Left renal cortex interstitium (tissue), 4 donors: ENCODE data around the gene KLF16. TPM values are rescaled to one million over a fixed set of nuclear protein-coding genes. Genes with fewer than 3 reads are reported as not detected.
A peak's percentile ranks its signal among the peaks of the same experiment; 100 is the strongest.

ENCODE experiments used
- DNase-seq, 4 donors: peaks; one replicate each; pipeline ENCODE4 v3.0.0-alpha.2; 2013; ENCODE audit warnings: low read depth in 4 of 4, low spot score in 2 of 4, missing footprints in 1 of 4
- polyA plus RNA-seq, 4 donors: library from polyadenylated mRNA; unstranded; fragments of 120-200 nt; gene quantifications; one replicate each; pipeline ENCODE4 v1.2.1, GENCODE V29; 2013; ENCODE audit not compliant: insufficient read length in 4 of 4

The KLF16 gene
- polyA plus RNA-seq, 4 donors = 5.6 to 13.8 (median 10.6) TPM

DNA sequence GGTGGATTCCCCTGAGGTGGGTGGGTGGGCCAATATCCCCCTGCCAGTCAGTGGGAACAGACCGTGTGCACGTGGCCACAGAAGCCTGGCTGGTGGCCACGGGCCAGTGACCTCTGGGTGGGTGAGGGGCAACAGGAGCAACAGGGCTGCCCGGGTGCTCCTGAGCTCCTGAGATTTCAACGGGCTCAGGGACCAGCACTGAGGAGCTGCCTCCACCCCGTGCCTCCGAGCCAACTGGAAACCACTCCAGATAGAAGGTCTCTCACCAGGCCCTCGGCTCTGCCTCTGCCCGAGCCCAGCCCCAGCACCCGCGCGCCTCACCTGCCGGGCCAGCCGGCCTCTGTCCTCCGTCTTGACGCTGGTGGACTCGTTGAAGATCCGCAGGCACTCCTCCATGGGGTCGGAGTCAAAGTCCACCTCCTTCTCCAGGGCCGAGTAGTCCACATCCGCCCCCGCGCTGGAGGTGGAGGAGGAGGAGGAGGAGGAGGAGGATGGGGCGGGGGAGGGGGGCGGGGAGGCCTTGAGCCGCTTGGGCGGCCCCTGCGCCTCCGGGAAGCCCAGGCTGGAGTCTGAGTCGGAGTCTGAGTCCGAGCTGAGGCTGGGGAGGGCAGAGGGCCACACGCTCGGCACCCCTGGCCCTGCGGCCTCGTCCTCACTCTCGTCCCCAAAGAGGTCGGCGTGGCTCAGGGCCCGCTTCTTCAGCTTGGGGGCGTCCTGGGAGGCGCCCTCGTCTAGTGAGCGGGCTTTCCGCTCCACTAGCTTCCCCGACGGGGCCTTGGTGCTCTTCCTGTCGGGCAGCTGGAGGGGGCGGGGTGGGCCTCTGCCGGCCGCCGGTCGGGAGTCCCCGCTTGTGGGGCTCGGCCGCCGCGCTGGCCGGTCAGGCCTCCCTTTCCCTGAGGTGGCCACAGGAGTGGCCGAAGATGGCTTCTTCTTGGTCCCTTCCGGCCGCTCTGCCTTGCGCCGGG, 36.5 kb downstream of the KLF16 start:
- DNase-seq = peak in 2 of 4 donors; percentile 37 to 45

DNA sequence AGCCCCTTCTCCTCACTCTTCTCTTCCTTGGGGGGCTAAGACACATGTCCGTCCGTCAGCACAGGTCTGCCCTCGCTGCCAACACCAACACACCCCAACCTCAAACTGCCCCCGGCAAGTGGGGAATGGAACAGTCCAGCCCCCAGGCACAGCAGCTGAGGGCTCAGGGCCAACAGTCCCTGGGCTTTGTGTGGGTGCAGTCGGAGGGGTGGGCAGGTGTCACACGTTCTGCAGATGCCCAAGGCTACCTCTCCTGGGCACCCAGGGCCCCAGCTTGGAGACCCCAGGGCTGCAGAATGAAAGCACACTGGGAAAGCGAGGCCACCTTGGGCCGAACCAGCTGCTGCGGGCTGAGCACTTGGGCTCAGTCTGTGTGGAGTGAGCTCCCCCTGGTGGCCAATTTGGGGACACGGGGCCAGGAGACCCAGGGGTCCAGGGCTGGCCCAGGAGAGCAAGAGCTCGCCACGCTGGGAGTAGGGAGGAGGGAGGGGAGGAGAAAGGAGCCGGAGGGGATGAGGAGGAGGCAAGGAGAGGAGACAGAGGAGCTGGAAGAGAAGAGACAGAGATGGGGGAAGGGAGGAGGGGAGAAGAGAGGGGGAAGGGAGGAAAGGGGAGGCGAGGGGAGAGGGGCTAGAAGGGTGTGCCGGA, 37.3 kb downstream of the KLF16 start:
- DNase-seq = peak in 3 of 4 donors; percentile 36 to 69 (median 68)

DNA sequence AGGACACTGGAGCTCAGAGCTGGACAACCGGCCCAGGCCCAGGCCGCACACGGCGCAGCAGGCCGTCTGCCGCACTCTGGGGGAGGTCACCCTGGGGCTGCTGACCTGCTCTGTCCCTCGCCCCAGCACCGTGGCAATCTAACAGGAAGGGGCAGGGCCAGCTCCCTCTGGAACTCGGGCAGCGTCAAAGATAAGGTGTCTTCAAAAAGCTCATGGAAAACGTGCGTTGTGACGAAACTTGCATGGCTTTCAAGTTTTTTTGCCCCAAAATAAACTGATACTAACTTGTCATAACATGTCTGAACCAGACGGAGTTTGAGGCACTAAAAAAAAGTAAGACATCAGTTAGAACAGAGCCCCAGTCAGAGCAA, 39.1 kb downstream of the KLF16 start:
- no peak for DNase-seq

DNA sequence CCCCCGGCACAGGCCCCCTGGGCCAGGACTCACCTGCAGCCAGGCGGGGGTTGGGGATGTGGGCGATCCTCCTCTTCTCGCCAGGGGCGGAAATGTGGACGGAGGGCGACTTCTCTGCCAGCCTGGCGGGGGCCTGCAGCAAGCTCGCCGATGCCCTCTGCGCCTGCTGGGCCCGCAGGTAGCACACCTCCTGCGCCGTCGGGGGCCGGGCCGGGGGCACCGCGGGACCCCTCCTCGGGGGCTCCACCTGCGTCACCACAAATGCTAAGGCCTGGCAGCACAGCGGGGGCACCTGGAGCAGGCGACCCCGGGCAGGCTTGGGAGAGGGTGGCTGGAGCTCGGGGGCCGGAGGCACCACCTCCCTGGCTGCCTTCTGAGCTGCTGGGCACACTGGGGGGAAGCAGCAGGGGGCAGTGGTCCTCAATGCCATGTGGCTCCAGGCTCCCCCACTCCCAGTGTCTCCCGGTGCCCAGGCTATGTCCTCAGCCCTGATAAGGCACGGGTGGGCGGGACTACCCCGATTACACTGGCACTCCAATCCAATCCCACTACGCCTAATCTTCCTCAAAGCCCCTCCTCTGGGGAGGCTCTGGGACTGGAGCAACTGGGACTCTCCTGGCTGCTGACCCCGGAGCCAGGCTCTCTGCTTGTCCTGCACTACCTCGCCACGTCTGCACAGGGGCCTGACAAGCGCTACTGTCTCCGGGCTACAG, 39.7 kb downstream of the KLF16 start:
- DNase-seq = no peak

DNA sequence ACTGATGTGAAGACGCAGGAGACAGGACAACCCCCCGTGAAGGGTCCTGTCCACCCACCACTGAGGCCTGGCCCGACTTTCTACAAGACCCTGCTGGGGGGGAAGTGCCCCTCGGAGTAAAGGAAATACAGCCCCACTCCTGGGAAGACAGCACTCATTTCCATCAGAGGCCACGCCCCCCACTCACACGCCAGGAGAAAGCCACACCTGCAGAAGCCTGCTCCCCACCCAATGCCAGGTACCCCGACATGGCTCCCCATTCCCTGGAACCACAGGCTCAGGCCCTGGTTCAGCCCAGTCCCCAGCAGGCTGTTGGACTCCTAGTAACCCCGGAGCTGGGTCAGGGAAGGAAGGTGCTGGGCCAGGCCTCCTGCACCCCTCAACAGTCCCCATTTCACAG, 40.4 kb downstream of the KLF16 start:
- no peak for DNase-seq

DNA sequence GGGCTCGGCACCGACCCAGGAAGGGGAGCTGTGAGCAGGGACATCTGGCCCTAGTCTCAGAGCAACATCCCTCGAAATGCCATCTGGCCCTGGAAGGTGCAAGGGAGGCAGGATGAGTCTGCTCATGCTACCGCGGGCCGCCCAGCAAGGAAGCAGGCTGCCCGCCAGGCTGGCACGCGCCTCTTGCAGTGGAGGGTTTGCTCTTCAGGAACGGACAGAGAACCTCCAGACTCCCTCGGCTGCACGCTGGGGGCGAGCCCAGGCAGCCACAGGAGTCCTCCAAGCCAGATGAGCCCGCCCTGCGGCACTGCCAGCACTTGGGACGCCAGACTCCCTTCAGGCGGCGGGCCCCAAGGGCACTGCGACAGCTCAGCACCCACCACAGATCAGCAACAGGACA, 41.2 kb downstream of the KLF16 start:
- DNase-seq = no peak

DNA sequence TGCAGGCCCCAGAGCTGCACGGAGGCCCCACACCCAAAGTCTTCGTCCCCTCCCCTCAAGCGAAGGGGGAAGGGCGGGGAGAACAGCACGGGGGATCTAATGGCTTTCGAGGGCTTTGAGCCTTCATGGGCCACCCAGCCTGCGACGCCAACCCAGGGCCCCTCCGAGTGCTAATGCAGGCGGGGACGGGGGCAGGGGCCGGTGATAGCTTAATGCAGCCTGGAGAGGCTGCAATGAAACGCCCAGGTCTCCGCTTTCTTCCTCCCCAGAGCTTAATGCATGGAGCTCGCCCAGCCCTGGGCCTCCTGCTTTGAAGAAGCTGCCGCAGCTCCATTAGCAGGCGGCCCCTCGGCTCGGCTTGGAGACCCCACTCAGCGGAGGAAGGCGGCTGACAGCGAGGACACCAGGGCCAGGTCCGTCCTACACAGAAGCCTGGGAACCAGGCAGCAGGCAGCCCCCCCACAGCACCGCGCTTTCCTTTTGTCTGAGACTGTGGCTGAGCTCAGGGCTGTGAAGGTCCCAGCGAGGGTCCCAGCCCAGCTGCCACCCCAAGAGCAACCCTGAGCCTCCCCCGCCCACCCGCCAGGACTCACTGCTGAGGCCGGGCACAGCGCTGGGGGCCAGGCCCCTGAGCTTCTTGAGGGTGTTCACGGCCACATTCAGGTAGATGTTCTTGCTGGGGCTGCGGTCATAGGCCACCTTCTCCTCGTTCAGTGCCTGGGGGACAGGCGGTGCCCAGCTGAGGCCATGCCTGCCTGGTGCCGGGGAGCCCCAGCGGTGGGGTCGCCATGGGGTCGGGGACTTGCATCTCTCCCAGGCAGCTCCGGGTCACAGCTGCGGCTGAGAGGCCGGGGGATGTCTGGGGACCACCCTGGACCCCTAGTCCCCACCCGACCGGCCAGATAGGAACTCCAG, 43.8 kb downstream of the KLF16 start:
- DNase-seq = no peak

DNA sequence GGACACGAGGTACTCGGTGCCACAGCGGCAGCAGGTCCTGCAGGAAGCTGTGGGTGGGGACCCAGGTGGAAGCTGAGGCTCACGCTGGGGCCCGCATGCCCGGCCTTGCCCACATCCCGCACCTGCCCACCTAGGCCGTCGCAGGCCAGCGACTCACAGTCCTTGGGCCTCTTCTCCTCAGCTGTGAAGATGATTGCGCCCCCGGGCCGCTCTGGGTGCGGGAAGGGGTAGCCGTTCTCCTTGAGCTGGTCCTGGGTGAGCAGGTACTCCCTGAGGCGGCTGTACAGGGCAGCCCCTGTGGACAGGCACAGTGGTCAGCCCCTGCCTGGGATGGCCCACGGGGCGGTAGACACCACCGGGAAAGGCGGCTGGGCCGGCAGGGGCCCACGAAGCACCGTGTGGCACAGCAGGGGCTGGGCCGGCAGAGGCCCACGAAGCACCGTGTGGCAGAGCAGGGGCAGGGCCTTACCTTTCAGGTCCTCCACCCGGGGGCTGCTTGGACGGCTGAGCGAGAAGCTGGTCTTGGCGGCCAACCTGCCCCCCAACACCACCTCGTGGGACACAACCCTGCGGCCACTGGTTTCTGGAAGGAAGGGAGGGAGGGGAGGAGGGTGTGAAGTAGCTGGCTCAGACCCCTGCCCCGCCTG, 44.7 kb downstream of the KLF16 start:
- DNase-seq = no peak

DNA sequence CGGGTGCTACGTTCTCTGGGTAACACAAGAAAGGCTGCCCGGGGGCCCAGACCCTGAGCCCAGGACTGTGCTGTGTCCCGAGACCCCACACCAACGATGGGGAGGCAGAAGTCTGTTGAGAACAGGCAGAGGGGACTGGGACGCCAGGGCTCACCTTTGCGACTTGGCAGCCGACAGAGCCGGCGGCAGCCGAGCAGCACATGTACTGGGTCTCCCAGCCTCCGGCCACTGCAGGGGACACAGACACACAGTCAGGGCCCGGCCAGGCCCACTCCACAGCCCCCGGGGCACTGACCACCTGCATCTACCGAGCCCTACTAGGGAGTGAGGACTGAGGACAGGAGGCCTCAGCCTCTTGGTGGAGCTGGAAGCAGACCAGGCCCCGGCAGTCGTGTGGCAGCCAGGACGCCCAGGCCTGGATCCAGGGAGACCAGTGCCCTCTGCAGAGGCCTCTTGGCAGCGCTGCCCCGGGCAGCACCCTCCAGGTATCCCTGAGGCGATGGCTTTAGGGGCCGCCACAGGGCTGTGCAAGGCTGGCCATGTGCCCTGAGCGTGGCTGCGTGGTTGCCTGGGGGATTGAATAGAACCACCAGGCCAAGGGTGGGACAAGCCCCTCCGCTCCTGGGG, 45.7 kb downstream of the KLF16 start:
- DNase-seq = no peak

DNA sequence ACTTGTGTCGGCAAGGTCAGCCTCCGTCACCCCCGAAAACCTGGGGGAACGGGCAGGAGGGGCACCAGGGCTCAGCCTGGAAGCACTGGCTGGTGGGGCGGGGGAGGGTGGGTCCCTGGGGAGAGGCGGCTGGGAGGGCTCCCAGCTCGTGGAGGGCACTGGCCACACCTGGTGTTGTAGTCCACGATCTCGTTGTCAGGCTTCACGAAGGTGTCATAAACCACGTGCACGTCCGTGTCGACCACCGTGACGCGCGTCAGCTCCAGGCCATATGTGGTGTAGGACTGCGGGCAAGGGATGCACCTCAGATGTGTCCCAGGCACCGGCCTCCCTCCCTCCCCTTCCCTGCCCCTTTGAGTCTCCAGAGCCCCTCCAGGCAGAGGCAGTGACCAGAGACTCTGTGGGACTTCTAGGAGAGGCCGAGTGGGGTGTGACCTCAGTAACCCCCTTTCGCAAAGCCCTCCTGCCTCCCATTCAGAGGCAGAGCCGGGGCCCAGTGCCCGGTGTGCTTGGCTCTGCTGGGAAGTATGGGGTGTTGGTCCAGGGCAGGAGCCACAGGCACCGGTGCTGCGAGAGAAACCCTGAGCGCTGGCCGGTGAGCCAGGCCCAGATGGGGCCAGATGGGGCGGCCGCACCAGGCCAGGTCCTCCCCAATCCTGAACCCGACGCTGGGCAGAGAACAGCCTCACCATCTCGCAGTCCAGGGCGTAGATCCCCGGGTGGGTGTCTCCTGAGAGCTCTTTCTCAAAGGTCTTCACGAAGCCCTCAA, 46.7 kb downstream of the KLF16 start:
- DNase-seq = no peak

DNA sequence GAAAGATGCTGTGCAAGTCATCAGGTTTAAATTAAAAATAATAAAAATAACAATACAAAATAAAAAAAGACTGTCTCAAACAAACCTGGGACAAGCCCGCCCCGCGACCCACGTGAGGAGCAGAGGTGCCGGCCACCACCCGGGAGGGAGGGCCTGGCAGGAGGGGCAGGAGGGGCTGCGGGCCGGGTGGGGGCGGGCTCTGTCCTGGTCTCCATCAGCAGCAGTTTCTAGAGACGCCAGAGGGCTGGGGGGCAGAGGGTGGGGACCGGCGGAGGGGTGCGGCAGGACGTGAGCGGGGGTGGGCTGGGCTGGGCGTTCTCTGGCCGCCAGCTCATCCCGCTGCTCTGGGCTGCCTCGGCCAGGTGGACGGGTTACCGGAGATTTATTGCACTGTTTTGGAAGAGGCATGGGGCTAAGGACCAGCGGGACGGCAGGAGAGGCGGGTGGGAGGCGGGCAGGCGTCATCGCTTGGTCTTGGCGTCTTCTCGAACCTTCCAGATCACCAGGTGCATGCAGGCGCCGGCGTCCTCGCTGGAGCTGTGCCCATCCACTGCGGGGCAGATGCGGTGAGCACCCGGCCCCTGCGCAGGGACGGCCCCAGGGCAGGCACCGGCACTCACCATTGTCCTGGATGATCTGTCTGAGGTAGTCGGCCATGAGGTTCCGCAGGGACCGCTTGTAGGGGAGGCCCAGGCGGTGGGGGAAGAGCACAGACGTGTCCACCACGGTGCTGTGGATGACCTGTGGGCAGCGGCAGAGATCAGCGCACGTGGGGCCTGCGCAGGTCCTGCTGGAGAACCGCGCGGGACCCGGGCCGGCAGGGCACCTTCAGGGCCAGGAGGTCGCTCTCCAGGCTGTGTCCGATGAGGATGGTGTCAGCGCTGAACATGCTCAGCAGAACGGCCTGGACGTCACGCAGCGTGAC, 47.5 kb downstream of the KLF16 start:
- DNase-seq = no peak

DNA sequence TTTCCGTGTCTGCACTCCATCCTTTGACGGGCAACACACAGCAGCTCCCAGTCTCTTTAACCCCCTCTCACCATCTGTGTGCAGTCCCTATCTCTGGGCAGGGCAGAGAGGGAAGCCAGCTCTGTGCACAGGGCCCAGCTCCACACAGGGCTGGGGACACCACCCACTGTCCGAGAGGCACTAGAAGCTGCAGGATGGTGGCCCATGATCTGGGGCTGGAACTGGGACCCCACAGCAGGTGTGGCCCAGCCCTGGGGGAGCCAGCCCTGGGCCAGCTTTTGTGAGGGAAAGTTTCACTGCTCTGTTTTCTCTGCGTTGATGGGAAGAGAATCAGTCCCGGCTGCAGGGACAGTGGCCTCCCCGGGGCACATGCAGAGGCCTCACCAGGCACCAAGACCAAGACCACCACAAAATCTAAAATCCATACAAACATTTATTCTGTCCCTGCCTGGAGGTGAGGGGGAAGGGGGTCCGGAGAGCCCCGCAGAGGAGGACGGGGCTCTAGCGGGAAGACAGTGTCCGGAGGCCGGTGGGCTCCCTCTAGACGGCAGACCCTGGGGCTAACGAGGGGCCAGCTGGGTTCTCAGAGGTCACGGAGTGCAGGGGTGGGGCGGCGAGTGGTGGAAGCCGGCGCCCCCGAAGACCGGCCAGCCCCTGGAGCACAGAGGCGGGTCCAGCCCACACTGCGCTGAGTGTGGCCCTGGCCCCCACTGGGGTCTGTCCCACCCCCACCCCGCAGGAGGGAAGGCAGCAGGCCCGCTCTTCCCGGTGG, 48.4 kb downstream of the KLF16 start:
- DNase-seq = no peak

DNA sequence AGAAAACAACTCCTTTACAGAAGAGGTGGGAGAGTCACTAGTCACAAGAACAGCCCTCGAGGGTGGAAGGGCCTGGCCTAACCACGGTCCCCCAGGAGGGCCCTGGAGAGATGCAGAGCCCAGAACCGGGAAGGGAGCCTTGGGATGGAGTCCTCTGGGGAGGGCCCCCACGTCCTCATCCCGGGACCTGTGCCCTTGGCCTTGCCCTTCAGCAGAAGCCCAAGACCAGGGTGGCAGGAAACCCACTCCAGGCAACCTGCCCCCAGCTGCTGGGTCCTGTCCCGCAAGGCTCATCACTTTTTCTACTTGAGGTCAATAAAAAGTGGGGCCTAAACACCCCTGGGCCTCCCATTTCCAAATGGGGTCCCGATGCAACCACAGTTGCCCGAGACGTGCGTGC, 49.0 kb downstream of the KLF16 start:
- no peak for DNase-seq

DNA sequence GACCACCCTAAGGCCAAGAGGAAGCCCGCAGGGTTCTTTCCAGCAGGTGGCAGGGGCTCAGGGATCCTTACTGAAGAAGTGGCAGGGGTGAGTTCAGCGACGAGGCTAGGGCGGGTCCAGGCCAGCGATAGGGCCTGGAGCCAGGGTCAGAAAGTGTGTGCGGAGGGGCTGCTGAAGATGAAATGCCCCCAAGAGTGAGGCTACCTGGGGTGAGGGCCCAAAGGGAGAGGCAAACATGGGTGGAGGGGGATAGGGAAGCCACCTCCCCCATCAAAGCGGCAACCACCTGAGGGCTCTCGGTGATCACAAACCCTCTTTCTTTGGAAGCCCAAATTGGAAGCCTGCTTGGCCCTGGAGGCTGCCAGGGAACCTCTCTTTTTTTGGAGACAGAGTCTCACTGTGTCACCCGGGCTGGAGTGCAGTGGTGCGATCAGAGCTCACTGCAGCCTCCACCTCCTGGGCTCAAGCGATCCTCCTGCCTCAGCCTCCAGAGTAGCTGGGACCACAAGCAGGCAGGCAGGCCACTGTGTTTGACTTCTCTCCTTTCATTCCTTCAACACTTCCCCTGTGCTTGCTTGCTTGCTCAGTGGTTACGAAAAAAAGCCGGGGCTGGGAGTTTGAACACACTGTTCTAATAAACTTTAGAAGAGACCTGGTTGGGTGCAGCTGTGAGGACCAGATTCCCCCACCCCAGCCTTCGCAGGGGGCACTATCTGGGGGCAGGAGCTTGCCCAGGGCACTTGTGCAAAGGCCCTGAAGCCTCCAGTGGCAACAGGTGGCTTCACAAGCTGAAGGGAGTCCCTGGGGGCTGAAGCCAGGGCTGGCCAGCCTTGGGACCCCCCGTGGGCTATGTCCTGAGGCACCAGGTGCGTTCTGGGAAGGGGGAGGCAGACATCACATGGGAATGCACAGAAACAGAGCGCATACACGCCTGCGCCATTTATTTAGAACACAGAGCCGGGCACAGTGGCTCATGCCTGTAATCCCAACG, 49.9 kb downstream of the KLF16 start:
- DNase-seq = no peak

DNA sequence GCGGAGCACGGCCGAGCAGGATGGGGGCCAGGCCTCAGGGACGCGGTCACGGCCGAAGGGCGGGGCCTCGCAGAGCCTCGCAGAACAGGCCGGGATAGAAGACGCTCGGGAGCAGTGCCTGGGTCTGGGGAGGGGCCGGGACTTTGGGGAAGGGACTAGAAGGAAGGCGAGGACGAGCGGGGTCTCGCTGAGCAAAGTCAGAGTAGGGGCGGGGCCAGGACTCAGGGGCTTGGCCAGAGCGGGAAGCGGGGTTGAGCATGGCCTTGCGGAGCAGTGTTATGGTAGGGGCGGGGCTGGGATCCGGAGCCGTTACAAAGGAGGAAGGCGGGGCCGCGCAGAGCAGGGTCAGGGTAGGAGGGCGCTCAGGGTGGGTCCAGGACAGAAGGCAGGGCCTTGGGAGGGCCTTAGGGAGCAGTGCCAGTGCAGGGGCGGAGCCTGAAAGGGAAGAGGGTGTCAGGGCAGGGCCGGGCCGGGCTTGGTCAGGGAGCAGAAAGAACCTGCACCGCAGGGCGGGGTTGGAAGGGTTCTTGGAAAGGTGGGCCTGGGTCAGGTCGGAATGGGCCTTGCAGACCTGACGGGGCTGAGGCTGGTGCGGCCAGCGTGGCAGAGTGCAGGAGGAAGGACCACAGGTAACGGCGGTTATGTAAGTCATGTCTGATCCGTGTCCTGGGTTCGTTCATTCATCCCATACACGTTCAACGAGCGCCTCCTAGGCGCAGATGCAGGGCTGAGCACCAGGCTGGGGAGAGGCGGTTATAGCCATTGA, 50.8 kb downstream of the KLF16 start:
- peak; percentile 48 to 65 (median 61) for DNase-seq
